GF-D8 (cell line): Measurements from ENCODE around the gene ZBTB46.
"Not testable (repeated sequence)": the region's sequence is repeated elsewhere in the genome, so short reads cannot be mapped to it uniquely, and the experiment has no call there.

ENCODE experiments used
- DNase-seq: peaks from one replicate; lab custom pipeline; 2025; lab: John Stamatoyannopoulos, UW

The ZBTB46 gene

GRCh38 chr20:63787302-63787701 lies 43.8 kb downstream of the ZBTB46 start:
- DNase-seq, result no peak

- no peak for DNase-seq
Observed at GRCh38 chr20:63785691-63786131, 45.4 kb downstream of the ZBTB46 start.

- DNase-seq, result no peak
Observed at GRCh38 chr20:63783970-63784369, 47.1 kb downstream of the ZBTB46 start.

GRCh38 chr20:63782521-63782971 lies 48.5 kb downstream of the ZBTB46 start:
- no peak for DNase-seq

- DNase-seq, result no peak
Observed at GRCh38 chr20:63782051-63782471, 49.0 kb downstream of the ZBTB46 start.

GRCh38 chr20:63781181-63781580 lies 49.9 kb downstream of the ZBTB46 start:
- no peak for DNase-seq

- DNase-seq, result no peak
Observed at GRCh38 chr20:63778857-63779256, 52.2 kb downstream of the ZBTB46 start.

GRCh38 chr20:63778034-63778752 lies 52.9 kb downstream of the ZBTB46 start:
- no peak for DNase-seq

GRCh38 chr20:63777614-63778013 lies 53.5 kb downstream of the ZBTB46 start:
- DNase-seq, result no peak

- not testable (repeated sequence) for DNase-seq
Observed at GRCh38 chr20:63776875-63777274, 54.2 kb downstream of the ZBTB46 start.

GRCh38 chr20:63775096-63775978 lies 55.7 kb downstream of the ZBTB46 start:
- DNase-seq, result no peak

- DNase-seq, result no peak
Observed at GRCh38 chr20:63774306-63774705, 56.8 kb downstream of the ZBTB46 start.

- no peak for DNase-seq
Observed at GRCh38 chr20:63773571-63774241, 57.4 kb downstream of the ZBTB46 start.

GRCh38 chr20:63772781-63773518 lies 58.1 kb downstream of the ZBTB46 start:
- no peak for DNase-seq

GRCh38 chr20:63771046-63771707 lies 59.9 kb downstream of the ZBTB46 start:
- DNase-seq, result no peak

- no peak for DNase-seq
Observed at GRCh38 chr20:63769891-63770474, 61.1 kb downstream of the ZBTB46 start.

- no peak for DNase-seq
Observed at GRCh38 chr20:63768591-63769515, 62.2 kb downstream of the ZBTB46 start.

GRCh38 chr20:63767886-63768285 lies 63.2 kb downstream of the ZBTB46 start:
- DNase-seq, result no peak

- no peak for DNase-seq
Observed at GRCh38 chr20:63767456-63767855, 63.6 kb downstream of the ZBTB46 start.
